Stimulated activated CD4-positive, alpha-beta T cell treated with anti-CD3 and anti-CD28 coated beads, TNF-alpha, amount 100 ng/mL, for 24 hours (primary cell): ENCODE measurements around the gene FMN1.

Experiments used
- DNase-seq, 3 experiments: peaks; one replicate each; pipeline ENCODE4 v3.0.0-alpha.2; 2020; ENCODE audit warnings: low read depth in 3 of 3

The FMN1 gene

GRCh38 chr15:33194704-33195670 is at the start of gene FMN1:
TSS of gene FMN1 (minus strand) at chr15:33194714. CDS start at chr15:33154914, 39,800 bp downstream.
- DNase-seq: peak; percentile 80 to 90 (median 83)

DNA sequence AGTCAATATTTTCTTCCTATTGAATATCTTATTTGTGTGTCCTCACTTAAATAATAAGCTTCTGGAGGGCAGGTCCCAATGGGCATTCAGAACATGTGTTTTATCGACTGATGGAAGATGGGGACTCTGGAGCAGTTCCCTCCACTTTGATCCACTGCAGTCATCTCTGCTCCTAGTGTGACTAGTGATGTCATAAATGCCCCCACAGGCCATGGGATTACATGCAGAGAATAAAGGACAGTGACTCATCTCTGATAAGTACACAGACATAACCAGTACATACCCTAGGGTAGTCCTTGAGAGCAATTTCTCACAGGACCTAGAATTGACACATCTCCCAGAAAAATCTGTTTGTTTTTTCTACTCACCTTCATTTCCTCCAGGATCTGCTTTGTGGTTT is 49.4 kb upstream of the FMN1 start:
- DNase-seq: no peak

- DNase-seq: no peak
Observed at GRCh38 chr15:33243393-33243792, 48.9 kb upstream of the FMN1 start.

GRCh38 chr15:33242669-33243191 is 48.2 kb upstream of the FMN1 start:
- no peak for DNase-seq

GRCh38 chr15:33242165-33242564 is 47.7 kb upstream of the FMN1 start:
- peak in 1 of 3 experiments; percentile 3 for DNase-seq

GRCh38 chr15:33236841-33237509 is 42.5 kb upstream of the FMN1 start:
- no peak for DNase-seq

GRCh38 chr15:33234020-33234461 is 39.5 kb upstream of the FMN1 start:
- DNase-seq: no peak

DNA sequence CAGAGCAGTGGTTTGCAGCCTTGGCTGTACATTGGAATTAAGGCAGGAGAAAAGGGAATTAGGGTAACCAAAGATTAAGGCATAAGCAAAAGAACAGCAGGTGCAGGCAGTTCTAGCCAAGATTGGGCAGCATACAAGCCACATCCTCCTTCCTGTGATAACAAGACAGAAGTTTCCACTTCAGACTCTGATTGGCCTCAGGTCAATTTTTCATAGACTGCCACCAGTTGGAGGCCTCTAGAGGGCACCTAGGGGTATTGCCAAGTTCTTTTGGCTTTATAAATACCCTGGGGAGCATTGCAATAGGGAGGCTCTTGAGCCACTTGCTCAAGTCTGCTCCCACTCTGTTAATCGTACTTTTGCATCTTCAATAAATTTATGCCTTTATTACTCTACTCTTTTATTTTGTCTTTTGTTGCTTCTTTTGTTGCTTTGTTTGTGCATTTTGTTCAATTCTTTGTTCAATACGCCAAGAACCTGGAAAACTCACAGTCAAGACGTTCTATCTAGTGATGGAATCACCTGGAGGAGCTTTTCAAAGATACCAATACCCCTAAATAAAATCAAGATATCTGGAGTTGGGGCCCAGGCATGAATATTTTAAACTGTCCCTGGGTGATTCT is 32.2 kb upstream of the FMN1 start:
- peak; percentile 43 to 56 (median 44) for DNase-seq

GRCh38 chr15:33218071-33218491 is 23.6 kb upstream of the FMN1 start:
- DNase-seq: no peak

- DNase-seq: no peak
Observed at GRCh38 chr15:33215941-33216872, 21.7 kb upstream of the FMN1 start.

DNA sequence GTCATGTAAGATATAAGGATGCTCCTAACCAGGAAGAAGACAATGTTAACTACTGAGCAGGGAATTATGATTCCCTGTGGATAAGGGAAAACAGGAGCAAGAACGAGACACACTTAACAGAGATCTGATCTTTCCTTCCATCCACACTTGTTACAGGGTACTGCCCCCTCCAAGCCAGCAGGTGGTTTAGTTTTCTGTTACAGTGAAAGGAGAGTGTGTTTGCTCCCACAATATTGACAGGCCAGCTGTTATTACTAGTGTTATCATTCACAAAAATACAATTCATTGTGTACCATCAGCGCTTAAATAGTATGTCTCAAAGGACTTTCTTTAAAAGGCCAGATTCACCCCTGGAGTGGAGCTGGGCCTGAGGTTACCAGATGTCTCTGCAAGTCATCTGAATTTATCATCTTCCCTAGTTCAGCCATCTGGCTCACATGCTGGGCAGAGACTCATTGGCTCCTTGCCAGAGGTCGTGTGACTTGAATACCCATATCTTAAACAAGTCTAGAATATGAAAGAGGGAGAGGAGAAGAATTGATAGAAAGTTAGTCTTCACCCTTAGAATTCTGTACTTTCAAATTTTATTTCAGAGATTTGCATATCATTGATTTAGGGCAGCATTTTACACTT is 16.8 kb upstream of the FMN1 start:
- DNase-seq: no peak

GRCh38 chr15:33209575-33210481 is 15.3 kb upstream of the FMN1 start:
- DNase-seq: no peak

DNA sequence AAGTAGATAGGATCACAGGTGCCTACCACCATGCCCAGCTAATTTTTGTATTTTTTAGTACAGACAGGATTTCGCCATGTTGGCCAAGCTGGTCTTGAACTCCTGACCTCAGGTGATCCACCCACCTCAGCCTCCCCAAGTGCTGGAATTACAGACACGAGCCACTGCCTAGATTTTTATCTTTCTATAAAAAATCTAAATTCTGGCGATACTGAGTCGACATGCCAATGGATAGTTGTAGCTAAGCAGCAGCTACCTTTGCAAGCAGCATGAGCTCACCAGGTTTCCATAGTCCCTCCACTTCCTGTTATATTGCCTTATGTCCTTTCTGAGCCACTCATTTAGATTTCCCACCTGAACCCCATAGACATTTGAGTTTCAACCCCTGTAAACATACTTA is 13.1 kb upstream of the FMN1 start:
- DNase-seq: no peak

DNA sequence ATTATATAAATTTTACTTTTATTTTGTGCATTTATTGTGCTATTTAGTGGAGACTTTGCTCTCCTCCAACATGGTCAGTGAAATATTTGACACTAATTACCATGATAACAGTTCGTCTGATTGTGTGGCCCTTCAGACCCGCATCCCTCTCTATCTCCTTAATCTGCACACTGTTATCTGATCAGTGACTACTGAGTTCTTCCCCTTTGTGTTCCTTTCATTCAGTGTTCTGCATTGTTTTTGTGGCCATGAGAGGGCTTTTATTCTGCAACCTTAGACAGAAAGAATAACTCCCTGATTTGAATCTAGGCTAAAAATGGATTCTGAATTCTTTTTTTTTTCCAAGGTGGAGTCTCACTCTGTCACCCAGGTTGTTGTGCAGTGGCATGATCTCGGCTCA is 11.9 kb upstream of the FMN1 start:
- DNase-seq: no peak

DNA sequence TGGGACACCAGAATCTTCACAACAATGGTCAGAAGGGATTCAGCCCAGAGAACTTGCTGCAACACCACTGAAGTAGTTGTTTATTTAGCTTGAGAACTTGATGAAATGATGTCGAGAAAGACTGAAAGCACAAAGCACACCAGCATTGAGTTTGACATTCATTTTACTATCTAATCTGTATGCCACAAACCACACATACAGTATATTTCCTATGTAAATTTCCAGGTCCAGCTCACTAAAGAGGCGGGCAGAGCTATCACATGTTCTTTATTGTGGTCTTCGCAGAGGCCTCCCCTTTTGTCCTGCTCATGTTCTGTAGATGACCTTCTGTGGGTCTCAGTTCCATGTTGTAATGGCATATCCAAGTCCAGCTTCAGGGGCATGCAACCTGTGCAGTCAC is 10.4 kb upstream of the FMN1 start:
- DNase-seq: no peak

DNA sequence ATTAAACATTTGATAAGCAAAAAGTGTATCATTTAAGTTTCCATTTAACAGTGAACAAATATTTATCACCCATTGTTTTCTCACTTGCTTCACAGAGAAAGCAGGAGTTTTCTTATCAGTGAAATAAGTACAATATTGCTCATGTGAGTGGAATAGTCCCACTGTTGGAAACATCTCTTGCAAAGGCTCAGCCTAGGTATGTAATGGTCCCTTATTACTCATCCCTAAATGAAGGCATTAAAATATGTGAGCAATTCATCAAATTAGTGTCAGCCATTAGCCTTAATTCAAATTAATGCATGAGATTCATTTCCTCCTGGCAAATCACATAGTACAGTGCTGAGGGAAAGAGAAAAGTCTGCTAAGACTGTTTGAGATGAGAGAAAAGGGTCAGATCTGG is 9.6 kb upstream of the FMN1 start:
- DNase-seq: no peak

DNA sequence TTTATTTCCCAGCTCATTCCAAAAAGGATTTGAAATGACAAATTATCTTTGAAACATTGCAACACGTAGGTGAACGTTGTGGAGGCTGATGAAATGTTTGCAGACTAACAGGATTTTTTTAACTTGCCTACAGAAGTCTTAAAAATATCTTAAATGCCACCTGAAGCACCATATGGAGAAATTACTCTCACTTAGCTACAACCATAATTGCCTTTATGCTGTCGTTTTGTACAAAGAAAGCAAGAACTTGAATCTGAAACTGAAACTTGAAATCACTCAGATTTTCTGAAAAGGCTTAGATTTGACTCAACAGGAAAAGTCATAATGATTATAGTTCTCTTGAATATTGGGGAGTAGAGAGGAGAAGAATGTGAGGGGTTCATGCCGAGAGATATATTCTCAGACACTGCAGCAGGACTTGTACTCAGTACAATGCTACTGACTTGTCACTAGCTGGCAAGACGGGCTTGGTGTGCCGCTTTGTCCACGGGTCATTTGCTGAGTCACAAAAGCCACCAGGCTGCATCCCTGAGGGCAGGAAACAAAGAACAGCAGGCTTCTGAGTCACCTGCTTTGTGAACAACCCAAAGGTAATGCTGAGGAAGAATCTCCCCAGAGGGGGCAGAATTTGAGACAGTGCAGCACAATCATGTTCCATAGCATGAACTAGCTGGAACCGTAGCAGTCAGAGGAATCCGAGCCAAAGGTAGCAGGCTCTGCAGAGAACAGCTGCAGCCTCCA is 7.1 kb upstream of the FMN1 start:
- peak; percentile 30 to 53 (median 46) for DNase-seq

GRCh38 chr15:33200903-33201302 is 6.4 kb upstream of the FMN1 start:
- no peak for DNase-seq

DNA sequence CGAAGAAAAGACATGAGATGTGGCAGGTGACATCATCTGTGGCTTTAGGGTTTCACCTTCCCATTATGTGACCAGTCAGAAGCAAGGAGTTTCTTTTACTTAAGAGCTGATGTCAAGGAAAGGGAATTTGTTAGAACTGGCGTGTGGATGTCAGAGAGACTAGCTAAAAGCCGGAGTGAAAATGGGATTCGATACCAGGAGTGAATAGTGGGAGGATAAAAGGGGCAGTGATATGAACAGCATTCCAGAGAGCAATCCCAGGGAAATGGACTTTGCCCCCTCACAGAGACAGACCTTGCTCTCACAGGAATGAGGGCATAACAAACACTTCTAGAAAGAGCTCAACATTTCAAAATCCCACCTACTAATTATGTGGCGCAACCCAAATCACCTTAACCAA is 5.9 kb upstream of the FMN1 start:
- no peak for DNase-seq
